K562 (cell line): Measurements from ENCODE around the gene LIMS2. TPM values are rescaled to one million over a fixed set of nuclear protein-coding genes. Genes with fewer than 3 reads are reported as not detected.
A peak's percentile ranks its signal among the peaks of the same experiment; 100 is the strongest.

Source experiments
- ATAC-seq: fragments of 200-7000 bp; cut with Tn5 transposase; 3 replicates; pipeline ENCODE4 v1.9.1; 2020; ENCODE audit warnings: moderate library complexity
- BruUV-seq: library from RNA; stranded (reverse); fragments of 400-500 nt; replicated peaks from 2 replicates; lab custom pipeline; 2021; lab: Mats Ljungman, UMichigan
- CTCF ChIA-PET: fragments of 300-600 bp; formaldehyde crosslinking; extraction: SDS; loops from one replicate; lab custom pipeline; 2021; ENCODE audit warnings: low intra/inter-chr PET ratio; lab: Yijun Ruan, JAX
- POLR2A ChIA-PET: fragments of 300-600, 350-650 bp; sonication (Branson Sonifier 250); formaldehyde crosslinking; extraction: SDS; loops from one replicate; lab custom pipeline; 2021; ENCODE audit warnings: antibody characterized with exemption, inconsistent platforms; lab: Yijun Ruan, JAX
- DNase-seq, 4 experiments: peaks; one replicate each; pipeline versions ENCODE4 v3.0.0 to v3.0.0-alpha.2; 2011 to 2018; ENCODE audit warnings: low spot score in 3 of 4, mixed read lengths in 3 of 4; ENCODE audit errors: extremely low read depth in 1 of 4
- FAIRE-seq: peaks from 2 replicates; lab custom pipeline; 2011; peaks lifted over from hg19 to GRCh38; lab: Jason Lieb, UNC
- H2AFZ ChIP-seq: 2 replicates; pipeline ENCODE4 v1.6.0; 2011; ENCODE audit warnings: low read depth, low read length, control low read depth, inconsistent platforms
- H3K27ac ChIP-seq: fragments of 200-600 bp; 3 replicates; pipeline ENCODE4 v1.8.0; 2011; ENCODE audit warnings: low read depth, mild to moderate bottlenecking, control low read depth, inconsistent platforms, low read length, moderate library complexity, mixed read lengths; ENCODE audit errors: extremely low read depth
- H3K27me3 ChIP-seq, 2 experiments: fragments of 300-600 bp in 1 of 2; 2 replicates in 1 of 2; 3 replicates in 1 of 2; pipeline versions ENCODE4 v1.6.0 to v1.8.0; 2011; ENCODE audit warnings: inconsistent platforms in 2 of 2, low read length in 2 of 2, mild to moderate bottlenecking in 1 of 2, mixed read lengths in 1 of 2, moderate library complexity in 1 of 2; ENCODE audit not compliant: control insufficient read depth in 2 of 2, insufficient read depth in 2 of 2
- H3K36me3 ChIP-seq: fragments of 300-600 bp; 3 replicates; pipeline ENCODE4 v1.8.0; 2011; ENCODE audit warnings: mild to moderate bottlenecking, low read length, inconsistent platforms; ENCODE audit not compliant: control insufficient read depth, insufficient read depth
- H3K4me1 ChIP-seq, 2 experiments: fragments of 200-600 bp in 1 of 2; replicated peaks in 1 of 2; 2 replicates in 1 of 2; 3 replicates in 1 of 2; pipeline versions ENCODE4 v1.5.1 to v1.8.0; 2011; ENCODE audit warnings: inconsistent platforms in 2 of 2, low read length in 2 of 2, mild to moderate bottlenecking in 1 of 2, mixed read lengths in 1 of 2, moderate library complexity in 1 of 2; ENCODE audit not compliant: control insufficient read depth in 2 of 2, insufficient read depth in 2 of 2
- H3K4me2 ChIP-seq: 2 replicates; pipeline ENCODE4 v1.6.1; 2011; ENCODE audit warnings: low read length, control low read depth, inconsistent platforms, mixed read lengths; ENCODE audit not compliant: insufficient read depth
- H3K4me3 ChIP-seq: fragments of 200-600 bp; sonication (generic), shearing (Covaris generic); 2 replicates; pipeline ENCODE4 v1.5.1; 2016; ENCODE audit warnings: control low read depth, inconsistent platforms
- H3K79me2 ChIP-seq: fragments of 200-600 bp; 3 replicates; pipeline ENCODE4 v1.8.0; 2011; ENCODE audit warnings: low read length, inconsistent platforms; ENCODE audit not compliant: control insufficient read depth, insufficient read depth
- H3K9ac ChIP-seq, 2 experiments: 2 replicates each; pipeline versions ENCODE4 v1.6.0 to v1.6.1; 2011; ENCODE audit warnings: low read depth in 2 of 2, low read length in 2 of 2, control low read depth in 1 of 2, inconsistent platforms in 1 of 2, mild to moderate bottlenecking in 1 of 2, mixed read lengths in 1 of 2; ENCODE audit not compliant: insufficient read depth in 1 of 2
- H3K9me1 ChIP-seq: one replicate; pipeline ENCODE4 v1.6.0; 2011; ENCODE audit warnings: inconsistent platforms, mild to moderate bottlenecking, low read length, moderate library complexity; ENCODE audit not compliant: control insufficient read depth, insufficient read depth
- H3K9me3 ChIP-seq: replicated peaks from 2 replicates; pipeline ENCODE4 v1.5.1; 2011; ENCODE audit warnings: low read depth, low read length, inconsistent platforms; ENCODE audit not compliant: control insufficient read depth, insufficient read depth
- H4K20me1 ChIP-seq: replicated peaks from 2 replicates; pipeline ENCODE4 v1.6.1; 2011; ENCODE audit warnings: low read length, inconsistent platforms, mixed read lengths; ENCODE audit not compliant: control insufficient read depth, insufficient read depth
- EZH2 ChIP-seq: IDR thresholded peaks from 2 replicates; pipeline ENCODE4 v1.6.1; 2012; ENCODE audit warnings: low read depth, mild to moderate bottlenecking, inconsistent platforms, low read length, borderline replicate concordance
- IRF2 ChIP-seq: sonication (generic); formaldehyde crosslinking; IDR thresholded peaks from 2 replicates; pipeline ENCODE4 v1.8.1; 2022; ENCODE audit warnings: mild to moderate bottlenecking, missing genetic modification reagents
- MED1 ChIP-seq: sonication (generic); formaldehyde crosslinking; IDR thresholded peaks from 2 replicates; pipeline ENCODE4 v1.8.1; 2023; ENCODE audit warnings: missing genetic modification reagents, borderline replicate concordance
- STAG1 ChIP-seq: sonication (generic); formaldehyde crosslinking; IDR thresholded peaks from 2 replicates; pipeline ENCODE4 v1.5.0; 2020; ENCODE audit warnings: missing genetic modification reagents, borderline replicate concordance
- ZBTB49 ChIP-seq: sonication (generic); formaldehyde crosslinking; IDR thresholded peaks from 2 replicates; pipeline ENCODE4 v1.8.0; 2022; ENCODE audit warnings: missing genetic modification reagents, mild to moderate bottlenecking, borderline replicate concordance
- WGBS: fragments of 100-300 bp; shearing (Covaris generic); methylation state at CpG from one replicate; pipeline ENCODE4 v1.1.6; 2016; ENCODE audit warnings: low coverage, mixed read lengths; ENCODE audit not compliant: insufficient coverage; ENCODE audit errors: missing lambda C conversion rate; 5-methylcytosine and 5-hydroxymethylcytosine counted together
- in situ Hi-C: fragments of 300-500 bp; cut with MboI; formaldehyde crosslinking; loops from 4 replicates; pipeline ENCODE4 v1.15.0; 2018; ENCODE audit warnings: inconsistent platforms, mixed read lengths
- intact Hi-C: fragments of 100-400 bp; cut with micrococcal nuclease; formaldehyde crosslinking; loops from 2 replicates; pipeline ENCODE4 v1.14.2; 2022
- polyA plus RNA-seq, 8 experiments: library from polyadenylated mRNA; depleted of rRNA in 4 of 8; stranded (reverse) in 5 of 8; unstranded in 3 of 8; fragments of >200 nt; fragmentation: Nextera tagmentation in 2 of 8; fragmentation: Illumina TruSeq in 1 of 8; extraction: Ambion mirVana in 2 of 8; extraction: Trizol in 1 of 8; gene quantifications; 2 replicates each; pipeline versions ENCODE4 v1.2.1 to v1.2.3, GENCODE V29; 2011 to 2014; ENCODE audit warnings: inconsistent platforms in 1 of 8, missing spikeins in 1 of 8
- total RNA-seq, 7 experiments: library from RNA; depleted of rRNA in 6 of 7; stranded (reverse); fragments of >200 nt in 6 of 7; fragmentation: Illumina TruSeq in 2 of 7; extraction: Trizol in 2 of 7; gene quantifications; 2 replicates each; pipeline versions ENCODE4 v1.2.1 to v1.2.3, GENCODE V29; 2011 to 2021; ENCODE audit warnings: low replicate concordance in 1 of 7

The LIMS2 gene
- total and polyA plus RNA-seq, 9 of the 15 experiments (the other 6 are each of a cell fraction or from before 2014, with no cell fraction given) = 0.04 to 0.22 TPM; not detected in 7

- TF ChIP-seq MED1 (CRISPR knock-in tag) = no peak
- TF ChIP-seq STAG1 (CRISPR knock-in tag) = no peak
- TF ChIP-seq ZBTB49 (CRISPR knock-in tag) = no peak
Observed at GRCh38 chr2:127664895-127665225, 10.5 kb downstream of the LIMS2 start (continued).

GRCh38 chr2:127664065-127664894, 11.1 kb downstream of the LIMS2 start:
- TF ChIP-seq EZH2 = peak; percentile 50; the same call in 1 of the 2 replicates
- TF ChIP-seq IRF2 (CRISPR knock-in tag) = no peak
- DNase-seq (no peak), ATAC-seq (no peak), FAIRE-seq (no peak)
- peaks cover 2 to 8% of the 10 kb centered on the region in 2 experiments; a peak in 3 of 5 replicates for H3K4me1 ChIP-seq
- H3K9me1 ChIP-seq = no peaks in the 10 kb centered on the region
- in situ Hi-C loops (no loop called here), intact Hi-C loops (no loop called here)
- peaks cover 38 to 48% of the 10 kb centered on the region in 2 experiments for H3K27me3 ChIP-seq
- H3K79me2 ChIP-seq = no peaks in the 10 kb centered on the region
- H4K20me1 ChIP-seq = no peaks in the 10 kb centered on the region; the same call in 1 of the 2 replicates
- no peak overlapping the region for H3K27ac ChIP-seq
- H3K36me3 ChIP-seq = no peaks in the 10 kb centered on the region
- BruUV-seq = no TSS peak
- CTCF ChIA-PET = no interaction called here
- WGBS = 5% methylated on average over 57 of the region's 69 CpGs
- H3K4me2 ChIP-seq = no peak overlapping the region
- no peak overlapping the region; a peak in 1 of 4 replicates for H3K9ac ChIP-seq
- POLR2A ChIA-PET = interaction anchor here (1.5 kb wide), 1 partner anchor 12 kb away, joined by 3 read pairs; no protein-coding TSS in a partner anchor
- no peaks in the 10 kb centered on the region; the same call in 1 of the 2 replicates for H3K9me3 ChIP-seq
- H3K4me3 ChIP-seq = no peak overlapping the region
- H2AFZ ChIP-seq = no peak overlapping the region
